GM12864 (cell line): Measurements from ENCODE around the gene ZC3H18.

Experiments
- DNase-seq: peaks from one replicate; pipeline ENCODE4 v3.0.0-alpha.2; 2011; ENCODE audit warnings: low read depth
- H3K4me3 ChIP-seq: 2 replicates; pipeline ENCODE4 v1.5.1; 2011; ENCODE audit warnings: mild to moderate bottlenecking, low read depth, low read length, control low read depth
- TF ChIP-seq, protein P1 (sequence below): IDR thresholded peaks from 2 replicates; pipeline ENCODE4 v1.5.1; 2011; ENCODE audit warnings: low read depth, mild to moderate bottlenecking, moderate library complexity, low read length, control low read depth, inconsistent platforms; ENCODE audit errors: missing control alignments

The ZC3H18 gene

DNA sequence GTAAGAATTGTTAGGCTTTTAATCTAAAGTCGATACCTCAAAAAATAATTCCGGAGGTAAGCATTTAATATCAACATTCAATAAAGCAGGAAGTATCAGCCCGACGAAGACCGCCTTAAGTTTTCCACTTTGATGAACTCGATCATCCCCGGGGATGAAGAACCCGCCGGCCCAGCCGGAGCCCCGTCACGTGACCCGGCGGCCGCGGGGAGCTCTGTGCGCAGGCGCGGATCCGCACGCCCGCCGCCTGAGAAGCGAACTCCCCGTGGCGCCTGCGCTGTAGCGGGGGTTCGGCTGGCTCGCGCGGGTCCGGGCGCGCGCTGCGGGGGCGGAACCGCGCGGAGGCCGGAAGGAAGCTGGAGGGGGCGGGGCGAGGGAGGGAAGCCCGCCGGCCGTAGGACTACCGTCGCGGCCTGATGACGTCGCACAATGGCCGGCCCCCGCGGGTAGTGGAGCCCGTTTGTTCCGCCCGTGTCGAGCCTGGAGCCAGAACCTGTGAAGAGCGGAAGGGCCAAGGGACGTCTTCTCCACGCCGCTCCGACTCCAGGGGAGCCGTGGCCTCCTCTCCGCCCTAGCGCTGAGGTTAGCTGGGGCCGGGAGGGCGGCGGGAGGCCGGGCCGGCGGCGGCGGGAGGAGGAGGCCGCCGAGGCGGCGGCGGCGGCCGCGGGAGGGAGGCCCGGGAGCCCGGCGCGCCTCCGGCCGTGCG lies at the start of gene ZC3H18:
ZC3H18 (plus strand) TSS at position 419 of the 706 bp plus-strand sequence. CDS start 6,721 bp downstream, outside the sequence.
- peak; percentile 75 for DNase-seq
- TF ChIP-seq, protein P1, sequence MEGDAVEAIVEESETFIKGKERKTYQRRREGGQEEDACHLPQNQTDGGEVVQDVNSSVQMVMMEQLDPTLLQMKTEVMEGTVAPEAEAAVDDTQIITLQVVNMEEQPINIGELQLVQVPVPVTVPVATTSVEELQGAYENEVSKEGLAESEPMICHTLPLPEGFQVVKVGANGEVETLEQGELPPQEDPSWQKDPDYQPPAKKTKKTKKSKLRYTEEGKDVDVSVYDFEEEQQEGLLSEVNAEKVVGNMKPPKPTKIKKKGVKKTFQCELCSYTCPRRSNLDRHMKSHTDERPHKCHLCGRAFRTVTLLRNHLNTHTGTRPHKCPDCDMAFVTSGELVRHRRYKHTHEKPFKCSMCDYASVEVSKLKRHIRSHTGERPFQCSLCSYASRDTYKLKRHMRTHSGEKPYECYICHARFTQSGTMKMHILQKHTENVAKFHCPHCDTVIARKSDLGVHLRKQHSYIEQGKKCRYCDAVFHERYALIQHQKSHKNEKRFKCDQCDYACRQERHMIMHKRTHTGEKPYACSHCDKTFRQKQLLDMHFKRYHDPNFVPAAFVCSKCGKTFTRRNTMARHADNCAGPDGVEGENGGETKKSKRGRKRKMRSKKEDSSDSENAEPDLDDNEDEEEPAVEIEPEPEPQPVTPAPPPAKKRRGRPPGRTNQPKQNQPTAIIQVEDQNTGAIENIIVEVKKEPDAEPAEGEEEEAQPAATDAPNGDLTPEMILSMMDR: no peak
- peak within 1 kb of the TSS; percentile 90 for H3K4me3 ChIP-seq

DNA sequence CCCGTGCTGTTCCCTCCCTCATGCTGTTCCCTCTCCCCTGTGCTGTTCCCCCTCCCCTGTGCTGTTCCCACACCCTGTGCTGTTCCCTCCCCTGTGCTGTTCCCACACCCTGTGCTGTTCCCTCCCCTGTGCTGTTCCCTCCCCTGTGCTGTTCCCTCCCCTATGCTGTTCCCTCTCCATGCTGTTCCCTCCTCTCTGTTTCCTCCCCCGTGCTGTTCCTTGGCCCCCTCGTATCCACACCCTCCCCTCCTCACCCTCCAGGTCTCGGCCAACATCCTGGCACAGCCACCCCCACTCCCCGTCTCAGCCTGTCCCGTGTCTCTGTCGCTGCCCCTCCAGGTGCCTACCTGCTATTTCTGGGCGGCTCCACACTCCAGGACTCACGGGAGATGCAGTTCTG lies 48.5 kb upstream of the ZC3H18 start:
- TF ChIP-seq, protein P1: no peak
- no peak overlapping the region for H3K4me3 ChIP-seq
- no peak for DNase-seq

DNA sequence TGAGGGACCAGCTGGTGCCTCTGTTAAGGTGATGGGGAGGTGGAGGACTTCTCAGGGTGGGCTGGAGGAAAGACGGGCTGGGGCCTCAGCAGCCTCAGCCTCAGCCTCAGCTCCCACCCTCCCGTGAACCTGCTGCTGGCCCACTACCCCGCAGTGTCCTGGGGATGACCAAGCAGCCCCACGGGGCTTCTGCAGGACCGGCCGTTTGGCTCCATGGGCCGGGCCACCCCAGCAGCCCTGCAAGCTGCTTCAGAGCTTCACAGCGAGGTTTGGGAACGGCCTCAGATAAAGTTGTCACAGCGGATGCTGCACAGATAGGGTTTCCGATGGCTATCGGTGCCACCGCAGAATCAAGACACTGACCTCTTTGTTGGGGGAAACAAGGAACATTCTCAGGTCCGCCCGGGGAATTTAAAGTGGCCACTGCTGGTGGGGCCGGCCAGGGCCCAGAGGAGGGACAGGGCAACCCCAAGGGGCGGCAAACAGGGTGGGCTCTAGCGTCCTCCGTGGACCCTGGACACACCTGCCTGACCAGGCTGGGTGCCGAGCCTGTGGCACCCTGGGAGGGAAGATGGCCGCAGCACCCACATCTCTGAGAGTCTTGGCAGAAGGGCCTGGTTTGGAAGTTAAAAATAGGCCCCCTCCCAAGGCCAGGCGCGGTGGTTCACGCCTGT lies 47.8 kb upstream of the ZC3H18 start:
- no peak overlapping the region for H3K4me3 ChIP-seq
- TF ChIP-seq, protein P1: no peak
- DNase-seq: no peak

DNA sequence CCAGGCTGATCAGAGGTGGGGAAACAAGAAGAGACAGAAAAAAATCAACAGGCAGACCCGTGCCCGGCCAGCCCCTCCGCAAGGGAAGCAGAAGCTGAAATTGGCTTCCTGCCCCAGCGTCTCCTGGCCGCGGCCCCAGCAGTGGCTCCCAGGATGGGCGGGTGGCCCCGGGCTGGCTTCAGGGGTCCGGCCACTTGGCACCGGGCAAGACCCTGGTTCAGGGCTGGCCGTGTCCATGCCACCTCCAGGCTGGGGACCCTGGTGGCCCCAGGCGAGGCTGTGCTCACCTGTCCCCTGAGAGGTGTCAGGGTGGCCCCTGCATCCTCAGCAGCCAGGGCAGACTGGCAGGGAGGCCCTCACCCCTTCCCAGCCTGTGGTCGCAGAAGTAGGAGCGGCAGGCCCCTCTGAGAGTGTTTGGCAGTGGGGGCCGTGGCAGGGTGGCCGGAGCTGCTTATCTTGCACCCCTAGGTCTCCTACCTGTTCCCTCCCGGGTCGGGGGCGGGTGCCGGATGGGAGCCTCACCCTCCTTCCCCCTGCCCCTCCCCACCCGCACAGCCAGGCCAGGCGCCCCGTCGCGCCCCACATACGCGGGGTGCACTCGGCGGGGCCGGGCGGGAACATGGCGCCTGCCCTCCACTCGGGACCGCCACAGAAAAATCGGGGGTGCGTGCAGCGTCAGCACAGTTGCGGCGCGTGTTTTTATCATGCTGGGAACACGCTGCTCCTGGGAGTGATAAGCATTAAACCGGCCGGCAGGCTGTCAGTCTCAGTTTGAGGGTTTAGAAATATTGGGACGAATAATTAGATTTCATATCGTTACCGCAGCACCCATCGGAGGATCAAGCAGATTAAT lies 46.7 kb upstream of the ZC3H18 start:
- no peak for DNase-seq
- no peak overlapping the region for H3K4me3 ChIP-seq
- TF ChIP-seq, protein P1: no peak

DNA sequence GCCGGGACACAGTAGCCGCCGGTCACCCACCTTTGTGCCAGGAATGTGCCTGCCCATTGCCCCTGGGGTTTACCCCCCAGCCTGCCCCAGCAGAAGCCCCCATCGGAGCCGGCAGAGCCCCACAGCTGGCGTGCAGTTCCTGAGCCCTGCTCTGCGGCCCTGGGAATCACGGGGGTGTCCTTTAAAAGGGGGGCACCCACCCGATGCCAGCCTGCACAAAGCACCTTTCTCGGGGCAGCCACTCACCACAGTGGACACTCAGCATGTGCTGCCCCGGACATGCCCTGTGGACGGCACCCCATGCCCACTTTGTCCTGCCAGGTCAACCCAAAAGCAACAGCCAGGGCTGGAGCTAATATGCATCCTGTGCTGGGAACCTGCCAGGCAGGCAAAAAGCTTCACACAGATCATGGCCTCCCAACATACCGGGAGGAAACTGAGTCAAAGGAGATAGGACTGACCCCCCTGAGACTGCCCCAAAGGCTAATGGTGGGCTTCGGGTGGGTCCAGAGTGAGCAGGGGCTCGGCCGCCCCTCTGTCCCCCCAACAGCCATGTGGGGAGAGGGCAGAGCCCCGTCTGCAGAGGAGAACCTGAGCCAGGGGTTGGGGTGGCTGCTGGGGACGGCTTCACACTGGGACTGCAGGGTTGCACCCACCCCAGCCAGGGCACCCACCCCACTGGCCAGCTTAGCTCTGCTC lies 45.8 kb upstream of the ZC3H18 start:
- no peak overlapping the region for H3K4me3 ChIP-seq
- no peak for DNase-seq
- TF ChIP-seq, protein P1: no peak

DNA sequence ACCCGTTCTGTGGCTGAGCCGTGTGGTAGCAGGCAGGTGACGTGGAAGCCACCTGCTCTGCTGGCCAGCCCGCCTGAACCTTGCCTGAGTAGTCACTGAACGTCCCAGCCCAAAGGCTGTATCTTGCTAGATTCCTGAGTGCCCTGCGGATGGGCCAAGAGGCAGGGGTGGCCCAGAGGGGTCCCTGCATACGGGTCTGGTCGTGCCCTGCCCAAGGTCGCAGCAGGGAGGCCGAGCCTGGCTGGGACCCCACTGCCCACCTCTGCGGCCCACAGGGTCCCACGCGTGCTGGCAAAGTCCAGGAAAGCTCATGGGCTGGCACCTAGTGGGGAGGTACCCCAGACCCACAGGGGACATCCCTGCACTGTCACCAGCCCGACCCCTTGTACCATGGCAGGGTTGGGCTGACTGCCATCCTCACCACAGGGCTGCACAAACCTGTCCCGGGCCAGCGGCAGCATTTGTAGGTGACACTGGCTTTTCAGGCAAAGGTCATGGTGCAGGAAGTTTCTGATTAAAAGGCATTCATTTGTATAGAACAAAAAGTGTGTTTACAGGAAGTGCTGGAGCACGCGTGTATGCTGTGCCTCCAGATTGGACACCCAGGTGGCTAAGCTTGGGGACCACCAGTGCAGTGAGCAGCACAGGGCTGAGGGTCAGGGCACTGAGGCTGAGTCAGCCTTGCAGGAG lies 45.1 kb upstream of the ZC3H18 start:
- no peak overlapping the region for H3K4me3 ChIP-seq
- TF ChIP-seq, protein P1: no peak

More for the DNA sequence above, 45.1 kb upstream of the ZC3H18 start:
- DNase-seq: no peak
